H9 (cell line): ENCODE data around the gene KRT86. TPM values are rescaled to one million over a fixed set of nuclear protein-coding genes. Genes with fewer than 3 reads are reported as not detected.

Source experiments
- DNase-seq: peaks from one replicate; pipeline ENCODE4 v3.0.0-alpha.2; 2017
- H2AFZ ChIP-seq: one replicate; pipeline ENCODE4 v1.6.1; 2013; ENCODE audit warnings: mild to moderate bottlenecking, low read length, control low read depth, moderate library complexity
- H2AK5ac ChIP-seq: 2 replicates; pipeline ENCODE4 v1.6.1; 2013; ENCODE audit warnings: low read length, control low read depth, mixed read lengths; ENCODE audit not compliant: insufficient read length
- H2BK120ac ChIP-seq: one replicate; pipeline ENCODE4 v1.6.1; 2013; ENCODE audit warnings: low read depth, mild to moderate bottlenecking, low read length, control low read depth, inconsistent platforms; ENCODE audit not compliant: poor library complexity, severe bottlenecking
- H2BK12ac ChIP-seq: 2 replicates; pipeline ENCODE4 v1.6.1; 2013; ENCODE audit warnings: low read length, control low read depth, mixed read lengths, low read depth; ENCODE audit not compliant: insufficient read length
- H2BK15ac ChIP-seq: 2 replicates; pipeline ENCODE4 v1.6.1; 2013; ENCODE audit warnings: low read depth, low read length, control low read depth
- H2BK20ac ChIP-seq: one replicate; pipeline ENCODE4 v1.6.1; 2013; ENCODE audit warnings: low read depth, mild to moderate bottlenecking, low read length, control low read depth, inconsistent platforms; ENCODE audit not compliant: poor library complexity, severe bottlenecking
- H2BK5ac ChIP-seq: 2 replicates; pipeline ENCODE4 v1.6.1; 2013; ENCODE audit warnings: low read length, control low read depth, mixed read lengths; ENCODE audit not compliant: insufficient read length
- H3K14ac ChIP-seq: 2 replicates; pipeline ENCODE4 v1.6.1; 2013; ENCODE audit warnings: low read length, control low read depth; ENCODE audit not compliant: insufficient read depth
- H3K18ac ChIP-seq: 2 replicates; pipeline ENCODE4 v1.6.1; 2013; ENCODE audit warnings: low read depth, mild to moderate bottlenecking, mixed read lengths, low read length, control low read depth; ENCODE audit not compliant: insufficient read length
- H3K23ac ChIP-seq: 2 replicates; pipeline ENCODE4 v1.6.1; 2013; ENCODE audit warnings: low read length, control low read depth, mixed read lengths, low read depth; ENCODE audit not compliant: insufficient read length
- H3K23me2 ChIP-seq: 2 replicates; pipeline ENCODE4 v1.6.1; 2013; ENCODE audit warnings: low read depth, mild to moderate bottlenecking, mixed read lengths, low read length, control low read depth; ENCODE audit not compliant: insufficient read length, poor library complexity, severe bottlenecking
- H3K27ac ChIP-seq: 2 replicates; pipeline ENCODE4 v1.5.1; 2013; ENCODE audit warnings: low read length, control low read depth, mixed read lengths, low read depth; ENCODE audit not compliant: insufficient read length
- H3K27me3 ChIP-seq: 2 replicates; pipeline ENCODE4 v1.6.1; 2013; ENCODE audit warnings: low read length, control low read depth, inconsistent platforms; ENCODE audit not compliant: insufficient read depth
- H3K4ac ChIP-seq: 2 replicates; pipeline ENCODE4 v1.6.1; 2013; ENCODE audit warnings: low read depth, mild to moderate bottlenecking, control low read depth, inconsistent platforms, low read length, moderate library complexity
- H3K4me1 ChIP-seq: 2 replicates; pipeline ENCODE4 v1.6.1; 2013; ENCODE audit warnings: low read length, control low read depth, inconsistent platforms; ENCODE audit not compliant: insufficient read depth
- H3K4me2 ChIP-seq: 2 replicates; pipeline ENCODE4 v1.6.1; 2013; ENCODE audit warnings: low read length, control low read depth, mixed read lengths; ENCODE audit not compliant: insufficient read length, insufficient read depth
- H3K56ac ChIP-seq: 2 replicates; pipeline ENCODE4 v1.6.1; 2013; ENCODE audit warnings: low read depth, mild to moderate bottlenecking, mixed read lengths, low read length, control low read depth; ENCODE audit not compliant: insufficient read length
- H3K79me1 ChIP-seq: 2 replicates; pipeline ENCODE4 v1.6.1; 2013; ENCODE audit warnings: low read depth, mild to moderate bottlenecking, moderate library complexity, low read length, control low read depth, inconsistent platforms; ENCODE audit not compliant: insufficient read depth, poor library complexity, severe bottlenecking
- H3K79me2 ChIP-seq: 2 replicates; pipeline ENCODE4 v1.6.1; 2013; ENCODE audit warnings: low read length, control low read depth, inconsistent platforms; ENCODE audit not compliant: insufficient read depth
- H3K9ac ChIP-seq: 2 replicates; pipeline ENCODE4 v1.6.1; 2013; ENCODE audit warnings: low read length, control low read depth, mixed read lengths; ENCODE audit not compliant: insufficient read length; ENCODE audit errors: extremely low read depth
- H3K9me3 ChIP-seq: one replicate; pipeline ENCODE4 v1.6.1; 2013; ENCODE audit warnings: low read depth, low read length, inconsistent platforms; ENCODE audit not compliant: control insufficient read depth
- H3T11ph ChIP-seq: one replicate; pipeline ENCODE4 v1.6.1; 2013; ENCODE audit warnings: mild to moderate bottlenecking, low read length, control low read depth, inconsistent platforms
- H4K20me1 ChIP-seq: one replicate; pipeline ENCODE4 v1.6.1; 2013; ENCODE audit not compliant: control insufficient read depth, insufficient read length, insufficient read depth
- H4K5ac ChIP-seq: 2 replicates; pipeline ENCODE4 v1.6.1; 2013; ENCODE audit warnings: low read depth, mild to moderate bottlenecking, mixed read lengths, low read length, control low read depth; ENCODE audit not compliant: insufficient read length
- H4K8ac ChIP-seq: replicated peaks from 2 replicates; pipeline ENCODE4 v1.6.1; 2013; ENCODE audit warnings: low read length, control low read depth, mixed read lengths, low read depth; ENCODE audit not compliant: insufficient read length
- H4K91ac ChIP-seq: 2 replicates; pipeline ENCODE4 v1.6.1; 2013; ENCODE audit warnings: low read depth, mild to moderate bottlenecking, moderate library complexity, mixed read lengths, low read length, control low read depth; ENCODE audit not compliant: insufficient read length
- H3K27ac Mint-ChIP-seq, 3 experiments: 2 replicates in 2 of 3; 3 replicates in 1 of 3; pipeline ENCODE4 v1.8.0; 2020 to 2021; ENCODE audit warnings: mixed read lengths in 3 of 3, mild to moderate bottlenecking in 1 of 3, moderate library complexity in 1 of 3
- H3K27me3 Mint-ChIP-seq: 2 replicates; pipeline ENCODE4 v1.8.0; 2021; ENCODE audit warnings: low read depth, mild to moderate bottlenecking, moderate library complexity, mixed read lengths
- H3K36me3 Mint-ChIP-seq, 3 experiments: 2 replicates in 2 of 3; 3 replicates in 1 of 3; pipeline ENCODE4 v1.8.0; 2020 to 2021; ENCODE audit warnings: low read depth in 3 of 3, mixed read lengths in 3 of 3; ENCODE audit not compliant: insufficient read depth in 1 of 3
- H3K4me1 Mint-ChIP-seq, 2 experiments: 2 replicates each; pipeline ENCODE4 v1.8.0; 2020; ENCODE audit warnings: mixed read lengths in 2 of 2
- H3K4me3 Mint-ChIP-seq, 2 experiments: 2 replicates in 1 of 2; 3 replicates in 1 of 2; pipeline ENCODE4 v1.8.0; 2020 to 2021; ENCODE audit warnings: mild to moderate bottlenecking in 2 of 2, mixed read lengths in 2 of 2, moderate library complexity in 1 of 2
- H3K9me3 Mint-ChIP-seq, 2 experiments: 2 replicates in 1 of 2; 3 replicates in 1 of 2; pipeline ENCODE4 v1.8.0; 2020; ENCODE audit warnings: mild to moderate bottlenecking in 2 of 2, mixed read lengths in 2 of 2, moderate library complexity in 1 of 2
- CTCF ChIP-seq: fragments of 200-600 bp; sonication (generic); conservative IDR thresholded peaks from 3 replicates; pipeline ENCODE4 v1.8.0; 2021; ENCODE audit warnings: antibody characterized with exemption, mild to moderate bottlenecking
- WGBS: extraction: QIAGEN DNeasy Blood & Tissue Kit; methylation state at CpG from one replicate; pipeline ENCODE4 v1.1.7; 2013; ENCODE audit warnings: missing lambda C conversion rate, low lambda C conversion rate, mixed read lengths; ENCODE audit not compliant: insufficient read length; ENCODE audit errors: extremely low coverage; 5-methylcytosine and 5-hydroxymethylcytosine counted together
- total RNA-seq: library from RNA; stranded (reverse); gene quantifications from 2 replicates; pipeline ENCODE4 v1.2.1, GENCODE V29; 2021

The KRT86 gene
- total RNA-seq, 1 experiment from 2014 or later = not detected

GRCh38 chr12:52343550-52343949 lies 69.1 kb downstream of the KRT86 start:
- H3K27me3 ChIP-seq = no peaks in the 10 kb centered on the region
- no peak overlapping the region for H3K4me2 ChIP-seq
- no peak overlapping the region for H3T11ph ChIP-seq
- no peak overlapping the region for H2BK5ac ChIP-seq
- peaks cover 11% of the 10 kb centered on the region for H3K27me3 Mint-ChIP-seq
- H3K4me3 Mint-ChIP-seq = no peak overlapping the region
- H3K4me1 Mint-ChIP-seq = no peaks in the 10 kb centered on the region
- H3K79me1 ChIP-seq = no peaks in the 10 kb centered on the region
- H2BK20ac ChIP-seq = no peak overlapping the region
- no peak overlapping the region for H3K56ac ChIP-seq
- H3K36me3 Mint-ChIP-seq = no peaks in the 10 kb centered on the region; a peak in 1 of 7 replicates
- no peaks in the 10 kb centered on the region for H4K20me1 ChIP-seq
- no peak overlapping the region for H2BK15ac ChIP-seq
- TF ChIP-seq CTCF = no peak
- WGBS = no CpG with 5 or more reads among the region's 2 CpGs
- no peak overlapping the region for H2AK5ac ChIP-seq
- peaks cover 5 to 7% of the 10 kb centered on the region in 2 experiments; a peak in 2 of 5 replicates for H3K9me3 Mint-ChIP-seq
- no peak for DNase-seq
- H3K14ac ChIP-seq = no peak overlapping the region
- H3K4me1 ChIP-seq = no peaks in the 10 kb centered on the region
- H3K27ac Mint-ChIP-seq = no peak overlapping the region
- H4K91ac ChIP-seq = no peak overlapping the region
- H3K18ac ChIP-seq = no peak overlapping the region
- H2AFZ ChIP-seq = no peak overlapping the region
- H2BK120ac ChIP-seq = no peak overlapping the region
- no peak overlapping the region for H3K4ac ChIP-seq
- H3K27ac ChIP-seq = no peak overlapping the region
- no peaks in the 10 kb centered on the region for H3K79me2 ChIP-seq
- no peak overlapping the region for H2BK12ac ChIP-seq
- H3K23me2 ChIP-seq = no peaks in the 10 kb centered on the region
- no peak overlapping the region for H4K5ac ChIP-seq
- H4K8ac ChIP-seq = no peak overlapping the region
- H3K9ac ChIP-seq = no peak overlapping the region
- H3K23ac ChIP-seq = no peak overlapping the region
- no peaks in the 10 kb centered on the region for H3K9me3 ChIP-seq
